Measurements from ENCODE around the gene IGDCC3.

IGDCC3 gene

DNA sequence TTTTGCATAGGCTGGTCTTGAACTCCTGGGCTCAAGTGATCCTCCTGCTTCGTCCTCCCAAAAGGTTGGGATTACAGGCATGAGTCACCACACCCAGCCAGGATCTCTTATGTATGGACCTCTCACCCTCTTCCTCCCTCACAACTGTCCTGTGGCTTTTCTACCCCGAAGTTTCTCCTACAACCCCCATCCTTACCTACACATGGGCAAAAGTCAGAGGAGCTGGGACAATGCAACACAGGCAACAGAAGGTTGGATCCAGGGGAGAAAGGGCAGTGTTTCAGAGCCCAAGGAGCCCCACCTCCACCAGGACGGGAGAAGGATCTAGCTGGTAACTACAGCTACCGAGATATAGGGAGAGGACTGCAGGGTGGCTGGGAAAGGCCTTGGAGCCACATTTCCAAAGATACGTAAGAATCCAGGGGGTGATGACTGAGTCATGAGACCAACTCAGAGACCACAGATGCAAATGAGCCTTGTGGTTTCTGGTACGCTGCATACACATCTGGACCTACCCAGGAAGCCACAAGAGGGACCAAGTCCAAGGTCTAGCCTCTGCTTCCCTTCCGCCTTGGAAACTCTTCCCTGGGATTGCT is 31.3 kb upstream of the IGDCC3 start:
- Histone ChIP-seq H3K27me3 (ENCODE audit: insufficient read depth, low read length, poor library complexity) (peaks cover 6% of the 10 kb centered on the region), H4K20me1 (ENCODE audit: insufficient read depth, low read length) (no peaks in the 10 kb centered on the region), H3K79me2 (ENCODE audit: insufficient read depth, low read length) (no peaks in the 10 kb centered on the region), H3K4me3 (ENCODE audit: low read depth in 1 of 2, low read length in 2 of 2) (no peak overlapping the region), H3K27ac (ENCODE audit: low read length) (no peak overlapping the region), H2AFZ (ENCODE audit: low read depth, low read length) (no peak overlapping the region), H3K4me2 (ENCODE audit: insufficient read depth, low read length) (no peak overlapping the region), H3K9ac (ENCODE audit: low read depth, low read length) (no peak overlapping the region), H3K36me3 (ENCODE audit: insufficient read depth, low read length) (no peaks in the 10 kb centered on the region), H3K4me1 (ENCODE audit: insufficient read depth, low read length) (no peaks in the 10 kb centered on the region), H3K9me3 (ENCODE audit: insufficient read depth, low read length, severe bottlenecking) (no peaks in the 10 kb centered on the region)
- ATAC-seq (ENCODE audit: insufficient read depth, low read depth) = no peak
- no peak for DNase-seq
- TF ChIP-seq, protein P1, sequence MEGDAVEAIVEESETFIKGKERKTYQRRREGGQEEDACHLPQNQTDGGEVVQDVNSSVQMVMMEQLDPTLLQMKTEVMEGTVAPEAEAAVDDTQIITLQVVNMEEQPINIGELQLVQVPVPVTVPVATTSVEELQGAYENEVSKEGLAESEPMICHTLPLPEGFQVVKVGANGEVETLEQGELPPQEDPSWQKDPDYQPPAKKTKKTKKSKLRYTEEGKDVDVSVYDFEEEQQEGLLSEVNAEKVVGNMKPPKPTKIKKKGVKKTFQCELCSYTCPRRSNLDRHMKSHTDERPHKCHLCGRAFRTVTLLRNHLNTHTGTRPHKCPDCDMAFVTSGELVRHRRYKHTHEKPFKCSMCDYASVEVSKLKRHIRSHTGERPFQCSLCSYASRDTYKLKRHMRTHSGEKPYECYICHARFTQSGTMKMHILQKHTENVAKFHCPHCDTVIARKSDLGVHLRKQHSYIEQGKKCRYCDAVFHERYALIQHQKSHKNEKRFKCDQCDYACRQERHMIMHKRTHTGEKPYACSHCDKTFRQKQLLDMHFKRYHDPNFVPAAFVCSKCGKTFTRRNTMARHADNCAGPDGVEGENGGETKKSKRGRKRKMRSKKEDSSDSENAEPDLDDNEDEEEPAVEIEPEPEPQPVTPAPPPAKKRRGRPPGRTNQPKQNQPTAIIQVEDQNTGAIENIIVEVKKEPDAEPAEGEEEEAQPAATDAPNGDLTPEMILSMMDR (IDR thresholded peaks at IDR 0.05; ENCODE audit: borderline replicate concordance, extremely low read depth, low read length, poor library complexity, severe bottlenecking) = no peak
- TF ChIP-seq EZH2 (IDR thresholded peaks at IDR 0.05; ENCODE audit: borderline replicate concordance, low read depth, low read length, severe bottlenecking) = no peak

DNA sequence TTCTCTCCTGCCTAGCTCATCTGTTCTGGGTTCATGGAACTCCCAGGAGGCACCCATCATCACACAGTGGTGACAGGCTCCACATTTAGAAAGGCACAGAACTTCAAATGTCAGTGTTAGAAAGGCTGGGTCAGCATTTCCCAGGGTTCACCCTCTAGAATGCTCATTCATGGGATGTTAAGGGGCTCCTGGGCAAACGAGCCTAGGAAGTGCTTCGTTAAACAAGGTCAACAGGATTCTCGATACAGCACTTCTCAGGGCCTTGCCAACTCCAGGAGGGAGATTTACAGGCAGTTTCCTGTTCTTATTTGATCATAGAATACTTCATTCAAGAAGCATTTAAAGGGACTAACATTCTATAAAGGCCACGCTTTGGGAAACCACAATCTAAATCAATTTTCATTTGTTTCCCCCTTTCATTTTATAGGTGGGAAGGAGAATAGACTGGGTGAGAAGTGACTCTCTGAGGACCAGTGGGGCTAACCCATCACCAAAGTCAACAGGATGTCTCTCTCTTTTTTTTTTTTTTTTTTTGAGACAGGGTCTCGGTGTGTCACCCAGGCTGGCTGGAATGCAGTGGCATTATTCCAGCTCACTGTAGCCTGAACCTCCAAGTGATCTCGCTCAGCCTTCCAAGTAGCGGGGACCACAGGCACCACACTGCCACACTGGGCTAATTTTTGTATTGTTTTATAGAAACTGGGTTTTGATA is 30.7 kb upstream of the IGDCC3 start:
- TF ChIP-seq, protein P1 (IDR thresholded peaks at IDR 0.05; ENCODE audit: borderline replicate concordance, extremely low read depth, low read length, poor library complexity, severe bottlenecking) = no peak
- no peak for TF ChIP-seq EZH2 (IDR thresholded peaks at IDR 0.05; ENCODE audit: borderline replicate concordance, low read depth, low read length, severe bottlenecking)
- Histone ChIP-seq H3K27me3 (ENCODE audit: insufficient read depth, low read length, poor library complexity) (peaks cover 6% of the 10 kb centered on the region), H3K36me3 (ENCODE audit: insufficient read depth, low read length) (no peaks in the 10 kb centered on the region), H4K20me1 (ENCODE audit: insufficient read depth, low read length) (no peaks in the 10 kb centered on the region), H2AFZ (ENCODE audit: low read depth, low read length) (no peak overlapping the region), H3K4me1 (ENCODE audit: insufficient read depth, low read length) (no peaks in the 10 kb centered on the region), H3K9me3 (ENCODE audit: insufficient read depth, low read length, severe bottlenecking) (no peaks in the 10 kb centered on the region), H3K4me2 (ENCODE audit: insufficient read depth, low read length) (no peak overlapping the region), H3K4me3 (ENCODE audit: low read depth in 1 of 2, low read length in 2 of 2) (no peak overlapping the region), H3K9ac (ENCODE audit: low read depth, low read length) (no peak overlapping the region), H3K79me2 (ENCODE audit: insufficient read depth, low read length) (no peaks in the 10 kb centered on the region), H3K27ac (ENCODE audit: low read length) (no peak overlapping the region)
- DNase-seq (no peak), ATAC-seq (ENCODE audit: insufficient read depth, low read depth) (no peak)

DNA sequence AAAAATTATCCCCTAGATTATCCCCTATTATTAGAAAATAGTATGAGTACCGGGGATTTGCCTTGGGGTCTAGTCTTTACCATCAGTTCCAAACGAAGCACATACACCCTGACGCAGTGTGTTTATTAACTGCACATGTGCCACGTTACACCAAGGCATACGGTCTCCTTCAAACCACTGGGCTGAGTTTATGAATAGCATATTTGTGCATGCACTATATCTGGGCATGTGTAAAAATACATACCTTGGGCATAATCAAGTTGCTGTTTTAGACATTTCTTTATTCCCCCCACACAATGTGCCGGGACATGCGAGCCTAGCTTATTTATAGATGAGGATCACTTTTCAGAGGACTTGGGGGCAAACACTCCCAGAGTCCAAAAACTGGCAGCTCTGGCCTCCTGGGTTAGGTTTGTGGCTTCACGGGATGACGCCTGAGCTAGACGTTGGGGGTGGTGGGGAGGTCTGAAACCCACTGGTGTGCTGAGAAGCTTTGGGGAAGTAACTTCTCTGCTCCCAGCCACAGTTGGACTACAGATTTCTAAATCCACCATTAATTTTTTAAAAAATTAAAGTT is 28.7 kb upstream of the IGDCC3 start:
- no peak overlapping the region for H2AFZ ChIP-seq (ENCODE audit: low read depth, low read length)
- ATAC-seq (ENCODE audit: insufficient read depth, low read depth) = no peak
- no peaks in the 10 kb centered on the region for H3K4me1 ChIP-seq (ENCODE audit: insufficient read depth, low read length)

More for the DNA sequence above, 28.7 kb upstream of the IGDCC3 start:
- Histone ChIP-seq H3K9me3 (ENCODE audit: insufficient read depth, low read length, severe bottlenecking) (no peaks in the 10 kb centered on the region), H3K9ac (ENCODE audit: low read depth, low read length) (no peak overlapping the region), H3K36me3 (ENCODE audit: insufficient read depth, low read length) (no peaks in the 10 kb centered on the region), H3K4me2 (ENCODE audit: insufficient read depth, low read length) (no peak overlapping the region), H3K27ac (ENCODE audit: low read length) (no peak overlapping the region), H3K79me2 (ENCODE audit: insufficient read depth, low read length) (no peaks in the 10 kb centered on the region), H3K27me3 (ENCODE audit: insufficient read depth, low read length, poor library complexity) (peaks cover 6% of the 10 kb centered on the region), H3K4me3 (ENCODE audit: low read depth in 1 of 2, low read length in 2 of 2) (no peak overlapping the region), H4K20me1 (ENCODE audit: insufficient read depth, low read length) (no peaks in the 10 kb centered on the region)
- DNase-seq = no peak
- no peak for TF ChIP-seq EZH2 (IDR thresholded peaks at IDR 0.05; ENCODE audit: borderline replicate concordance, low read depth, low read length, severe bottlenecking)
- TF ChIP-seq, protein P1 (IDR thresholded peaks at IDR 0.05; ENCODE audit: borderline replicate concordance, extremely low read depth, low read length, poor library complexity, severe bottlenecking) = no peak
